ENCODE results near the gene DBN1.

- no peak for TF ChIP-seq CTCF (IDR thresholded peaks at IDR 0.05)
- TF ChIP-seq REST (IDR thresholded peaks at IDR 0.05; ENCODE audit: insufficient read depth in 1 of 2, low read depth in 2 of 2, low read length in 1 of 2) = no peak
Observed at GRCh38 chr5:177492841-177493240, 19.4 kb upstream of the DBN1 start.
